ENCODE measurements around the gene PTCH2. TPM values are rescaled to one million over a fixed set of nuclear protein-coding genes. Genes with fewer than 3 reads are reported as not detected.

Gene PTCH2
- total RNA-seq, 4 donors from 2014 or later, result 6.6 to 13.4 (median 9.9) TPM

DNA sequence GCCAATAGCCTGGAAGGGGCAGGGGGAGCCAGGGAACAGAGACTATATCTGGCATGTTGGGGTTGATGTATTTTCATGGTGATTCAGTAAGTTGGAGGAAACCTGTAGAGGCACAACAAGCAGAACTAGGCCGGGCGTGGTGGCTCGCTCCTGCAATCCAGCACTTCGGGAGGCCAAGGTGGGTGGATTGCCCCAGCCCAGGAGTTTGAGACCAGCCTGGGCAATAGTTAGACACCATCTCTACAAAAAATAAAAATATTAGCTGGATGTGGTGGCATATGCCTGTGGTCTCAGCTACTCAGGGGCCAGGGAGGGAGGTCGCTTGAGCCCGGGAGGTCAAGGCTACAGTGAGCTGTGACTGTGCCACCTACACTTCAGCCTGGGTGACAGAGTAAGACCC is 10.1 kb upstream of the PTCH2 start:
- Histone ChIP-seq H3K4me3 (no peak overlapping the region), H3K27me3 (no peaks in the 10 kb centered on the region), H3K9me3 (no peaks in the 10 kb centered on the region), H3K36me3 (peaks cover 0 to 54% (median 0%) of the 10 kb centered on the region in 3 donors), H3K4me1 (peaks cover 0 to 23% (median 10%) of the 10 kb centered on the region in 4 donors), H3K27ac (no peak overlapping the region)
- DNase-seq (ENCODE audit: low spot score in 2 of 2), result no peak
- no peak for TF ChIP-seq EP300 (IDR thresholded peaks at IDR 0.05)
- TF ChIP-seq, protein P1, sequence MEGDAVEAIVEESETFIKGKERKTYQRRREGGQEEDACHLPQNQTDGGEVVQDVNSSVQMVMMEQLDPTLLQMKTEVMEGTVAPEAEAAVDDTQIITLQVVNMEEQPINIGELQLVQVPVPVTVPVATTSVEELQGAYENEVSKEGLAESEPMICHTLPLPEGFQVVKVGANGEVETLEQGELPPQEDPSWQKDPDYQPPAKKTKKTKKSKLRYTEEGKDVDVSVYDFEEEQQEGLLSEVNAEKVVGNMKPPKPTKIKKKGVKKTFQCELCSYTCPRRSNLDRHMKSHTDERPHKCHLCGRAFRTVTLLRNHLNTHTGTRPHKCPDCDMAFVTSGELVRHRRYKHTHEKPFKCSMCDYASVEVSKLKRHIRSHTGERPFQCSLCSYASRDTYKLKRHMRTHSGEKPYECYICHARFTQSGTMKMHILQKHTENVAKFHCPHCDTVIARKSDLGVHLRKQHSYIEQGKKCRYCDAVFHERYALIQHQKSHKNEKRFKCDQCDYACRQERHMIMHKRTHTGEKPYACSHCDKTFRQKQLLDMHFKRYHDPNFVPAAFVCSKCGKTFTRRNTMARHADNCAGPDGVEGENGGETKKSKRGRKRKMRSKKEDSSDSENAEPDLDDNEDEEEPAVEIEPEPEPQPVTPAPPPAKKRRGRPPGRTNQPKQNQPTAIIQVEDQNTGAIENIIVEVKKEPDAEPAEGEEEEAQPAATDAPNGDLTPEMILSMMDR (IDR thresholded peaks at IDR 0.05), result no peak
- TF ChIP-seq POLR2A (IDR thresholded peaks at IDR 0.05), result no peak
- WGBS, 2 donors, result 93 to 95% methylated on average over 6 of the region's 6 CpGs

DNA sequence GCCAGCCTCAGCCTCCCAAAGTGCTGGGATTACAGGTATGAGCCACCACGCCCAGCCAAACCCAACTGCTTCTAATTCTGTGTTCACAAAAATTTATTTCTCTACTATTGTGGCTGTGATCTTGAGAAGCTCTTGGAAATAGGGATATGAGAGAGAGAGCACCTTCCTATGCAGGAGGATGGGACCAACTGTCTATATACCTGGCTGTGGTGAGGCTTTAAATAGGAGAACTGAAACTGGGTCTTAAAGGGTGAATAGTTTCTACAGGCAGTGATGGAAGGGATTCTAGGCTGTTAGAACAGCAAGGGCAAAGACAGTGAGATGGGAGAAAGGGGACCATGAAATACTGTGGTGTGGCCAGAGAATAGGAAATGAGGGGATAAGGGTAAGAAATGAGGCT is 8.3 kb upstream of the PTCH2 start:
- Histone ChIP-seq H3K4me1 (peaks cover 0 to 35% (median 13%) of the 10 kb centered on the region in 4 donors), H3K36me3 (peaks cover 0 to 41% (median 0%) of the 10 kb centered on the region in 3 donors), H3K9me3 (no peaks in the 10 kb centered on the region), H3K4me3 (no peak overlapping the region), H3K27me3 (no peaks in the 10 kb centered on the region), H3K27ac (no peak overlapping the region)
- 100% methylated on average over 1 of the region's 1 CpG for WGBS, 2 donors
- TF ChIP-seq POLR2A (IDR thresholded peaks at IDR 0.05), result no peak
- no peak for DNase-seq (ENCODE audit: low spot score in 2 of 2)

DNA sequence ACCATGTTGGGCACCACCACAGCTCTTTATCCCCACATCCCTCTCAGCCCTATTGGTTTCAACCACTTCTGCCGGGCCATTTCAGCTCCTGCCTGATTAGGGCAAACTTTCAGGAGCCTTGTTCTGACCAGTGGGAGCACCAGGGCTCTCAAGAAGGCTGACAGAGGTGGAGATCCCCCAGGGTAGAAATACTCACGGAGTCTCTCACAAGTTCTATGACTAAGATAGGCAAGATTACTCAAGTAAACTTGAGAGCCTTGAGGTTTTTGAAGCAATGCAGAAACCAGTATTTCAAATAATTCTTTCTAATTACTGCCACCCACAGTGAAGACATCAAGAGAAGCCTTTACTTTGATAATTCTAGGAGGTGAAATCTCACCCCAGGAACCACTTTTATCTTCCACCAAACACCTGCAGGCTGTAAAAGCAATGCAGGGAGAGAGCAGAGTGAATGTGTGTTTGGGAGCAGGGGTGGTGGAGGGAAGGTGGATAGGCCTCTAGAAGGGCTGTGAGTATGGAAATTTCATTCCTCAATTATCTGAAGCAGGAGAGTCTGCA is 6.6 kb upstream of the PTCH2 start:
- no peaks in the 10 kb centered on the region for H3K9me3 ChIP-seq
- DNase-seq (ENCODE audit: low spot score in 2 of 2), result no peak
- WGBS, 2 donors, result 61 to 63% methylated on average over 2 of the region's 2 CpGs
- TF ChIP-seq, protein P1 (IDR thresholded peaks at IDR 0.05), result no peak
- TF ChIP-seq EP300 (IDR thresholded peaks at IDR 0.05) (no peak), POLR2A (IDR thresholded peaks at IDR 0.05) (no peak)
- H3K4me1 ChIP-seq, result peaks cover 0 to 35% (median 13%) of the 10 kb centered on the region in 4 donors
- no peak overlapping the region for H3K4me3 ChIP-seq
- H3K36me3 ChIP-seq, result peaks cover 0 to 30% (median 0%) of the 10 kb centered on the region in 3 donors
- no peaks in the 10 kb centered on the region for H3K27me3 ChIP-seq
- H3K27ac ChIP-seq, result peak overlapping the region in 2 of 4 donors; percentile 66 to 70

DNA sequence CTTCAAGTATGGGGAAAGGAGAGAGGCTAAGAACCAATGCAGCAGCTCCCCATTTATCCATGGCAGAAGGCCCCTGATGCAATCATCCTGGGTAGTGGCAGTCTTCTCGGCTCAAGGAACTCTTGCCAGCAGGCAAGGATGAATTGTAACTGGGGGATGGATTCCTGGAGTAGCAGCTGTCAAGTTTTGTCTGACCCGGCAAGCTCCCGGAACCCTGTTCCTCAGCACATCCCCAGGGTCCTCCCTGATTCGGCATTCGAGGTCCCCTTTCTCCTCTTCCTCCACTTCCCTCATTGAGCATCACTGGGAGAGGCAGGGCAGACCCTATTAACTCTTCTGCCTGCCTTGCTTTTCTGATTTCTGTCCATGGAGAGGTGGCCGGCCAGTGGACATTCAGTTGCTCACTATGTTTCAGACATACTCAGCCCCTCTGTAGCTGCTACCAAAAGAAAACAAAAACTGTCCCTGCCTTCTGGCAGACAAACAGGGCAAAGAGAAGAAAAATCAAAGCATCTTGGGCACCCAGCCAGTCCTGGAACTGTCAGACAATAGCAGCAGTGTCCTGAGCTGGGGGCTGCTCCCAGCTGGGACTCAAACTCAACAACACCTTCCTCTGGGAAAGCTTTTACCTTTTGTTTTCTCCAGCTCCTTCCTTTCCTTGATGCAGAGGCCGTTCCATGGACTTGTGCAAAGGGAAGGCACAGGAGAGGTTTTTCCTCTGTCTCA is 5.6 kb upstream of the PTCH2 start:
- H3K9me3 ChIP-seq, result no peaks in the 10 kb centered on the region
- H3K36me3 ChIP-seq, result peaks cover 0 to 23% (median 0%) of the 10 kb centered on the region in 3 donors
- no peaks in the 10 kb centered on the region for H3K27me3 ChIP-seq
- H3K27ac ChIP-seq, result peak overlapping the region in 3 of 4 donors; percentile 23 to 70 (median 66)
- no peak for DNase-seq (ENCODE audit: low spot score in 2 of 2)
- H3K4me3 ChIP-seq, result no peak overlapping the region
- peaks cover 0 to 35% (median 13%) of the 10 kb centered on the region in 4 donors for H3K4me1 ChIP-seq
- WGBS, 2 donors, result 50 to 57% methylated on average over 7 of the region's 7 CpGs
- no peak for TF ChIP-seq POLR2A (IDR thresholded peaks at IDR 0.05)
- TF ChIP-seq EP300 (IDR thresholded peaks at IDR 0.05), result no peak
- TF ChIP-seq, protein P1 (IDR thresholded peaks at IDR 0.05), result no peak

DNA sequence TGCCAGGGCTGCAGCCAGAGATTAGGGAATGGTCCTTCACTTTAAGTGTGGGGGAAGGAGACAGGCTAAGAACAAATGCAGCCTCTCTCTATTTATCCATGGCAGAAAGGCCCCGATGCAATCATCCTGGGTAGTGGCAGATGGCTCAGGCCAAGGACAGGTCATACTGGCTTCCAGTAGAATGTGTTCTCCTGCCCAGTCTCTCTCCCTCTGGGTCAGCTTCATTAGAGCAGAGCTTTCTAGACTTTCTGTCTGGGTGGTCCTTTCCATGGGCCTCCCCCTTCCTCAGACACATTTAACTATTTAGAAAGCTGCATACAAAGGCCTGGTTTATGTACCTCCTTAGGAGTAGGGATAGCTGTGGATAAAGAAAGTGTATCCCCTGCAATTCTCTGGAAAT is 4.8 kb upstream of the PTCH2 start:
- Histone ChIP-seq H3K36me3 (peaks cover 0 to 19% (median 0%) of the 10 kb centered on the region in 3 donors), H3K27ac (peak overlapping the region in 2 of 4 donors; percentile 66 to 70), H3K4me1 (peaks cover 0 to 42% (median 15%) of the 10 kb centered on the region in 4 donors), H3K27me3 (no peaks in the 10 kb centered on the region), H3K4me3 (no peak overlapping the region), H3K9me3 (no peaks in the 10 kb centered on the region)
- TF ChIP-seq, protein P1 (IDR thresholded peaks at IDR 0.05), result no peak
- 40 to 75% methylated on average over 1 of the region's 1 CpG for WGBS, 2 donors
- no peak for DNase-seq (ENCODE audit: low spot score in 2 of 2)

All from tibial nerve (tissue), 4 donors.